ENCODE measurements around the gene TFF1. TPM values are rescaled to one million over a fixed set of nuclear protein-coding genes. Genes with fewer than 3 reads are reported as not detected.
"Not testable (repeated sequence)": the region's sequence is repeated elsewhere in the genome, so short reads cannot be mapped to it uniquely, and the experiment has no call there.

Gene TFF1
- total RNA-seq, result not detected in 2 replicates

DNA sequence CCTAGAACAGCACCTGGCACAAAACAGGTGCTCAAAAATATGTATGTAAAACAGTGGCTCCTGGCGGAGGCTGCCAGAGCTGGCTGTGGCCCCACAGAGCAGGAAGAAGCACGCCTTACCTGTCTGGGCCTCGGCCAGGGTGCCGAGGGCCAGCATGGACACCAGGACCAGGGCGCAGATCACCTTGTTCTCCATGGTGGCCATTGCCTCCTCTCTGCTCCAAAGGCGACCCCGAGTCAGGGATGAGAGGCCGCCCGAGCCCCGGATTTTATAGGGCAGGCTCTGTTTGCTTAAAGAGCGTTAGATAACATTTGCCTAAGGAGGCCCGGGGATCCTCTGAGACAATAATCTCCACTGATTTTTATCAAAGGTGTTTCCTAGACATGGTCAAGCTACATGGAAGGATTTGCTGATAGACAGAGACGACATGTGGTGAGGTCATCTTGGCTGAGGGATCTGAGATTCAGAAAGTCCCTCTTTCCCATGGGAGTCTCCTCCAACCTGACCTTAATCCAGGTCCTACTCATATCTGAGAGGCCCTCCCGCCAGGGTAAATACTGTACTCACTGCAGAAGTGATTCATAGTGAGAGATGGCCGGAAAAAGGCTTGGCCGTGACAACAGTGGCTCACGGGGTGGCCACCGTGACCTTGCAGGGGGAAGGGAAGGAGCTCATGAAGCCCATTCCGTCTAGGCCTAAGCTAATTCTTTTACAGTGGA lies at the start of gene TFF1:
TFF1 (minus strand) TSS at position 244 of the 719 bp plus-strand sequence; CDS start at position 204, 40 bp downstream.
- no peak for DNase-seq (ENCODE audit: low read depth)

DNA sequence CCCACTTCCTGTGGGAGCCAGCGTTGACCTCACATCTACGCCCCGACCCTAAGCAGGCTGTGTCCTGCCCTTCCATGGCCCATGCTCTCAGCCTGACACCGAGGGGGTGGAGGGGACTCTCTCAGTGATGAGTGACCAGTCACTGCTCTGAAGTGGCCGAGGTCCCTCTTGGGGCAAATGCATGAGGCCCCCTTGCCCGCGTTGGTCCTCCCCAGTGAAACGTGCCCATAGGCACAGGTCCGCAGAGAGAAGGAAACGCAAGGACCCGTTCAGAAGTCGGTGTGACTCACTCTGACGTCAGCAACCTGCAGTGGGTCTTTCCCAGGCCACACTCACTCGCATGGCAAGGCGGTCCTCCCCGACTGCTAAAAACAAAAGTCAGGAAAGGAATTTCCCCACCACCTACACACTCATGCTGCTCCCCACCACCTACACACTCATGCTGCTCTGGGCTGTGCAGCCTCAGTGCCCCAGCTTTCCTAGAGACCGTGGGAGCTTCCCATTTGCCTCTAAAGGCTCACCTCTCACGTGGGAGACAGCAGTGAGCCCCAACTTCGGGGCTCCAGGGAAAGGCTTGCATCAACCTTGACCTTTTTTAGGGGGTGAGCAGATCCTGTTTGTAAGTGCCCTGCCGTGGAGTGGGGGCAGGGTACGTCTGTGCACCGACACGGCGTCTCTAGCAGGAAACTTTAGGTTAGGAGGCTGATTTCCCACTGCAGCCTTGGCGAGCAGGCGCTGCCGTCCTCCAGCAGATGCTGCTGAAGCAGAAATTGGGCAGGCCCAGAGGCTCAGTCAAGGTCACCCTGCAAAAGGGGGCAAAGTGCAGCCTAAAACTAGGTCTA lies 48.8 kb upstream of the TFF1 start:
- peak; percentile 86 for DNase-seq (ENCODE audit: low read depth)

DNA sequence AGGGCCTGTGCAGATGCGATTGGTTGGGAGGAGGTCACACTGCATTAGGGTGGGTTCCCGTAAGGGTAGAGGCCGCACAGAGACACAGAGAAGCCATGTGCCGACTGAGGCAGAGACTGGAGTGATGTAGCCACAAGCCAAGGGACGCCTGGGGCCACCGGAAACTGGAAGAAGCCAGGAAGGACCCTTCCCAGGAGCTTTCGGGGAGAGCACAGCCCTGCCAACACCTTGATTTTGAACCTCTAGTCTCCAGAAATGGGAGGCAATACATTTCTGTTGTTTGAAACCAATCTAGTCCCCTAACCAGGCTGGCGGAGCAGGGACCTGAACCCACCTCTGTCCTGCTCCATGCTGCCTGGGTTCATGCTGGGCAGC lies 48.2 kb upstream of the TFF1 start:
- no peak for DNase-seq (ENCODE audit: low read depth)

GRCh38 chr21:42414066-42414465 lies 47.7 kb upstream of the TFF1 start:
- DNase-seq (ENCODE audit: low read depth), result no peak

GRCh38 chr21:42413500-42413899 lies 47.2 kb upstream of the TFF1 start:
- no peak for DNase-seq (ENCODE audit: low read depth)

- DNase-seq (ENCODE audit: low read depth), result no peak
Measured at GRCh38 chr21:42413093-42413492, 46.8 kb upstream of the TFF1 start.

- no peak for DNase-seq (ENCODE audit: low read depth)
Measured at GRCh38 chr21:42412636-42412933, 46.2 kb upstream of the TFF1 start.

DNA sequence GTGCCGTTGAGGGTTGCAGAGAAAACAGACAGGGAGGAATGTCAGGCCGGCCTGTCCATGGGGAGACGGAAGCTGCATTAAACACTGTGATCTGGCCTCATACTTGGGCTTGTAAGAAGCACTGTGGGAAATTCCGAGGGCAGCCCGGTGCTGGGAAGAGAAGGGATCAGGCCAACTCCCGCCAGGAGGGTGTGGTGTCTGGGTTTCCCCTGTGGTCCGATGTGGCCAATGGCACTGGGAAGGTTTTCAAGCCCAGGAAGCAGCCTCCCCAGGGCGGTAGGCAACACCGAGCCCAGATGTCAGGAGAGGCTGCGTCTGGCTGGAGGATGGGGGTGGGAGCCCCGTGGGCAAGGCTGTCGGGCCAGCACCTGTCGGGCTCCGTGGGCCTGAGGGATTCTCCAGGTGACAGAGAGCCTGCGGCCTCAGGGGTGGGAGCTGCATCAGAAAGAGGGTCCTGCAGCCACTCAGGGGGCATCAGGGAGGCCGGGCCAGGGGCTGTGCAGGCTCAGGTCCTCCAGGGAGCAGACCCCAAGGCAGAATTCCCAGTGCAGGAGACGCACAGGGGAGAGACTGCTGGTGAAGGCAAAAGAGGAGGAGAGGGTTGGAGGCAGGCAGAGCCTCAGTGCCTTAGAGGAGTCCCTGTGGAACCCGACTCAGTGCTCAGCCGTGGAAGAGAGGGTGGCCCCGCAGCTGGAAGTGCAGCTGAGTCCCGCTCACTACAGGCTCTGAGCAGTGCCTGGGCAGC lies 45.7 kb upstream of the TFF1 start:
- DNase-seq (ENCODE audit: low read depth), result no peak

DNA sequence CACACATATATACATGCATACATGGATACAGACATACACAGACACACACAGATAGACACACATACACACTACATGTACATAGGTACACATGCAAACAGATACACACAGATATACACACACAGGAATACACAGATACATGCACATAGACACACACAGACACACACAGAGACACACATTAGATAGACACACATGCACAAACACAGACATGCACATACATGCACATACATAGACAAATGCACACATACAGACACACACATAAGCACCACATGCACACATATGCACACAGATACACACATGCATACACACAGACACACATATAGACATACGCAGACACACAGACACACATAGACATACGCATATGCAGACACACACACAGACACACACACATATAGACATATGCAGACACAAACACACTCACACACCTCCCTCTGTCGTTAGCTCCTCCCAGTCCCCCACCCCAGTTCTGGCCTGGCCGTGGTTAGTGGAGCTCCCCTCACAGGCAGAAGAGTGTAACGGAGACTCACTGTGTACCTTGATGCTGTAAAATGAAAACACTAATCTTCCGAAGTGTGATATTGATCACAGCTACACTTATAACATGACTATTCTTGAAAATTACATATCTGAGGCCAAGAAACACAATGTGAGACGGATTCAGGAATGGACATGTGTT lies 45.0 kb upstream of the TFF1 start:
- no peak for DNase-seq (ENCODE audit: low read depth)

GRCh38 chr21:42409366-42409765 lies 43.0 kb upstream of the TFF1 start:
- DNase-seq (ENCODE audit: low read depth), result no peak

- DNase-seq (ENCODE audit: low read depth), result not testable (repeated sequence)
Measured at GRCh38 chr21:42408718-42409117, 42.4 kb upstream of the TFF1 start.

- DNase-seq (ENCODE audit: low read depth), result no peak
Measured at GRCh38 chr21:42407476-42407875, 41.1 kb upstream of the TFF1 start.

- DNase-seq (ENCODE audit: low read depth), result no peak
Measured at GRCh38 chr21:42406866-42407265, 40.5 kb upstream of the TFF1 start.

DNA sequence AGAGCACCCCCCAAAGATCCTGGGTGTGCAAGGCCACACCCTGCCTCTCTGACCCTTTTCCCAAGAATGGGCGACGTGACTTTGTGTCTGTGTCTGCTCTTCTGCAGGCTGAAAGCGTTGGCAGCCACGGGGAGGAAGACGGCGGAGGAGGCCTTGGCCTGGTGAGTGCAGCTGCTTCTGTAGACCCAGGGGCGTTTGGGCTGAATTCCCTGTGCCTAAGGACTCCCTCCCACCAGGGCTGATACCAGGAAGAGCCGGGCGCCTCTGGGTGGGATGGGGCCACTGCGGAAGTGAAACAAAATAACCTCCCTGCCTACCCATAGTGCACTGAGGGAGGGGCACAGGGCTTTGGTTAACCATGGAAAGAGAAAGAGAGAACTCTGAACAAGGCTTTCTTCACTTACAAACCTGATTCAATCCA lies 39.9 kb upstream of the TFF1 start:
- DNase-seq (ENCODE audit: low read depth), result no peak

- no peak for DNase-seq (ENCODE audit: low read depth)
Measured at GRCh38 chr21:42405064-42406013, 39.0 kb upstream of the TFF1 start.

- DNase-seq (ENCODE audit: low read depth), result no peak
Measured at GRCh38 chr21:42404539-42404938, 38.2 kb upstream of the TFF1 start.

- no peak for DNase-seq (ENCODE audit: low read depth)
Measured at GRCh38 chr21:42403611-42404231, 37.4 kb upstream of the TFF1 start, which contains the start of gene UBASH3A. Gene UBASH3A, plus strand, starts transcription at chr21:42403902. Its CDS starts 44 bp downstream, at chr21:42403946.

- DNase-seq (ENCODE audit: low read depth), result no peak
Measured at GRCh38 chr21:42401820-42402251, 35.5 kb upstream of the TFF1 start.

GRCh38 chr21:42401154-42401553 lies 34.8 kb upstream of the TFF1 start:
- no peak for DNase-seq (ENCODE audit: low read depth)

DNA sequence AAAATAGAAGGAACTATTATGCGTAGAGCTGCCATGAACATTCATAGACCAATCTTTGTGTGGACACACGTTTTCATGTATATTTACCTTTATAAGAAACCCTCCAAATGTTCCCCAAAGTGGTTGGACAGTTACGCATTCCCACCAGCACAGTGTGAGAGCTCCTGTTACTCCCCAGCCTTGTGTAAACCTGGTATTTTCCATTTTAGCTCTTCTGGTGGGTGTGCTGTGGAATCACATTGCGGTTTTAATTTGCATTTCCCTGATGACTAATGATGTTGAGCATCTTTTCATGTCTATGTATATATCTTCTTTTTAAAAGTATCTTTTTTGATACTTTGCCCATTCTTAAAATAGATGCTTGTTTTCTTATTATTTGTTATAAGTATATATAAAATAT lies 34.2 kb upstream of the TFF1 start:
- no peak for DNase-seq (ENCODE audit: low read depth)

Measured in renal cortical epithelial cell (primary cell).